ENCODE measurements around the gene GCNT2. TPM values are rescaled to one million over a fixed set of nuclear protein-coding genes. Genes with fewer than 3 reads are reported as not detected.
"Not testable (repeated sequence)": the region's sequence is repeated elsewhere in the genome, so short reads cannot be mapped to it uniquely, and the experiment has no call there.

The GCNT2 gene
- total RNA-seq, 1 donor from 2014 or later = 17.5 TPM

- DNase-seq (ENCODE audit: low read depth) = no peak
- no peak for TF ChIP-seq CTCF (conservative IDR thresholded peaks at IDR 0.05; ENCODE audit: low read depth, low read length)
- H3K4me3 ChIP-seq (ENCODE audit: low read depth, low read length) = no peak overlapping the region
Measured at GRCh38 chr6:10595731-10596664, 74.8 kb downstream of the GCNT2 start.

GRCh38 chr6:10597499-10598001, 76.4 kb downstream of the GCNT2 start:
- TF ChIP-seq CTCF (conservative IDR thresholded peaks at IDR 0.05; ENCODE audit: low read depth, low read length) = no peak
- no peak for DNase-seq (ENCODE audit: low read depth)

GRCh38 chr6:10598084-10598960, 77.2 kb downstream of the GCNT2 start:
- no peak for DNase-seq (ENCODE audit: low read depth)
- TF ChIP-seq CTCF (conservative IDR thresholded peaks at IDR 0.05; ENCODE audit: low read depth, low read length) = no peak
- no peak overlapping the region for H3K4me3 ChIP-seq (ENCODE audit: low read depth, low read length)

More at GRCh38 chr6:10597499-10598001, 76.4 kb downstream of the GCNT2 start:
- H3K4me3 ChIP-seq (ENCODE audit: low read depth, low read length) = no peak overlapping the region

GRCh38 chr6:10599046-10599445, 77.9 kb downstream of the GCNT2 start:
- no peak for TF ChIP-seq CTCF (conservative IDR thresholded peaks at IDR 0.05; ENCODE audit: low read depth, low read length)
- H3K4me3 ChIP-seq (ENCODE audit: low read depth, low read length) = no peak overlapping the region
- DNase-seq (ENCODE audit: low read depth) = no peak

- DNase-seq (ENCODE audit: low read depth) = not testable (repeated sequence)
Measured at GRCh38 chr6:10600681-10601080, 79.5 kb downstream of the GCNT2 start.

GRCh38 chr6:10603219-10603618, 82.1 kb downstream of the GCNT2 start:
- no peak for TF ChIP-seq CTCF (conservative IDR thresholded peaks at IDR 0.05; ENCODE audit: low read depth, low read length)
- no peak overlapping the region for H3K4me3 ChIP-seq (ENCODE audit: low read depth, low read length)
- DNase-seq (ENCODE audit: low read depth) = no peak

More at GRCh38 chr6:10600681-10601080, 79.5 kb downstream of the GCNT2 start:
- not testable (repeated sequence) for H3K4me3 ChIP-seq (ENCODE audit: low read depth, low read length)

GRCh38 chr6:10609038-10609437, 87.9 kb downstream of the GCNT2 start:
- DNase-seq (ENCODE audit: low read depth) = no peak
- TF ChIP-seq CTCF (conservative IDR thresholded peaks at IDR 0.05; ENCODE audit: low read depth, low read length) = no peak
- H3K4me3 ChIP-seq (ENCODE audit: low read depth, low read length) = no peak overlapping the region

All from epithelial cell of proximal tubule (primary cell).